DMS 273 (cell line): ENCODE measurements around the gene ZNF318.

Experiments
- DNase-seq: peaks from one replicate; lab custom pipeline; 2025; ENCODE audit not compliant: unreplicated experiment; lab: John Stamatoyannopoulos, UW

Gene ZNF318

DNA sequence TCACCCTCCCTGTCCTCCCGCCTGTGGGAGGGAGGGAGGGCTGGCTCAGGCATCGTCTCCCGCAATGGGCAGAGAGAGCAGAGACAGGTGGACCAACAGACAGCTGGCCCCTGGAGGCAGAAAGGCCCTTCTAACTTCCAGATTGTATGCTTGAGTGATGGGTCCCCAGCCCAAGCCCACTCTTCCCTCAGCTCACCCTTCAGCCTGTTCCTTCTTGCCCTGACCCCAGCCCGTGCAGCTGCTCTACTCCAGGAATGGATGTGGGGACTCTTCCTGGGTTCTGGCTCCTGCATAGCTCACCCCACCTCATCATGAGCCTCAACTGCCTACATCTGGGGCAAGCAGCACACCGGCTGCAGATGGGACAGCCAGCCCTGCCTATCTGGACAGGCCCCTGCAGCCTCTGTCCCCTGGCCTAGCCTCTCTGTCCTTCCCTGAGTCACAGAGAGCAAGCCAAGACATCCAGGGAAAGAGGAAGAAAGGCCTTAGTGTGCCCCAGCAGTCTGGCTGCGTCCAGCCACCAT lies 82.9 kb downstream of the ZNF318 start:
- no peak for DNase-seq
